MM.1S (cell line): ENCODE data around the gene DAAM1.

Experiments
- DNase-seq: peaks from one replicate; pipeline ENCODE4 v3.0.0-alpha.2; 2015
- H2AFZ ChIP-seq: fragments of 300-600 bp; sonication (generic); 2 replicates; pipeline ENCODE4 v1.6.0; 2016; ENCODE audit warnings: antibody characterized with exemption, low read length
- H3F3A ChIP-seq: fragments of 300-600 bp; sonication (generic); 2 replicates; pipeline ENCODE4 v1.6.1; 2016; ENCODE audit warnings: mild to moderate bottlenecking, antibody characterized with exemption, low read length, moderate library complexity, mixed read lengths; ENCODE audit not compliant: insufficient read depth
- H3K27ac ChIP-seq: fragments of 300-600 bp; sonication (generic); 2 replicates; pipeline ENCODE4 v1.5.1; 2016; ENCODE audit warnings: mild to moderate bottlenecking, low read length
- H3K27me3 ChIP-seq: fragments of 300-600 bp; sonication (generic); replicated peaks from 2 replicates; pipeline ENCODE4 v1.6.0; 2016; ENCODE audit warnings: low read length; ENCODE audit not compliant: insufficient read depth
- H3K36me3 ChIP-seq: fragments of 300-600 bp; sonication (generic); replicated peaks from 2 replicates; pipeline ENCODE4 v1.6.1; 2016; ENCODE audit warnings: mild to moderate bottlenecking, low read length, mixed read lengths; ENCODE audit not compliant: insufficient read depth
- H3K4me1 ChIP-seq: fragments of 300-600 bp; sonication (generic); 2 replicates; pipeline ENCODE4 v1.6.1; 2016; ENCODE audit warnings: low read length, mixed read lengths
- H3K4me2 ChIP-seq: fragments of 300-600 bp; sonication (generic); 2 replicates; pipeline ENCODE4 v1.6.0; 2016; ENCODE audit warnings: low read depth, low read length
- H3K4me3 ChIP-seq: fragments of 300-600 bp; sonication (generic); 2 replicates; pipeline ENCODE4 v1.5.1; 2016; ENCODE audit warnings: low read length, mixed read lengths
- H3K79me2 ChIP-seq: fragments of 300-600 bp; sonication (generic); 2 replicates; pipeline ENCODE4 v1.6.1; 2016; ENCODE audit warnings: mixed run types, low read length, mixed read lengths
- H3K9ac ChIP-seq: fragments of 300-600 bp; sonication (generic); 2 replicates; pipeline ENCODE4 v1.6.1; 2016; ENCODE audit warnings: low read length, mixed read lengths
- H3K9me2 ChIP-seq: fragments of 300-600 bp; sonication (generic); replicated peaks from 2 replicates; pipeline ENCODE4 v1.6.1; 2016; ENCODE audit warnings: mild to moderate bottlenecking, low read length, mixed read lengths; ENCODE audit not compliant: insufficient read depth
- H3K9me3 ChIP-seq: fragments of 300-600 bp; sonication (generic); replicated peaks from 2 replicates; pipeline ENCODE4 v1.6.1; 2016; ENCODE audit warnings: mild to moderate bottlenecking, low read length, mixed read lengths; ENCODE audit not compliant: insufficient read depth
- H4K20me1 ChIP-seq: fragments of 300-600 bp; sonication (generic); 2 replicates; pipeline ENCODE4 v1.6.1; 2016; ENCODE audit warnings: mild to moderate bottlenecking, low read length, moderate library complexity, mixed read lengths; ENCODE audit not compliant: insufficient read depth
- CTCF ChIP-seq: fragments of 300-600 bp; sonication (generic); IDR thresholded peaks from 2 replicates; pipeline ENCODE4 v1.5.1; 2016; ENCODE audit warnings: antibody characterized with exemption, low read length, mixed read lengths
- EZH2 ChIP-seq: fragments of 300-600 bp; sonication (generic); optimal IDR thresholded peaks from 2 replicates; pipeline ENCODE3; 2017; ENCODE audit warnings: low read depth, mild to moderate bottlenecking, antibody characterized with exemption, low read length, mixed read lengths
- EZH2phosphoT487 ChIP-seq: fragments of 300-600 bp; sonication (generic); IDR thresholded peaks from 2 replicates; pipeline ENCODE4 v1.6.1; 2018; ENCODE audit warnings: antibody characterized with exemption, low read length

The DAAM1 gene

DNA sequence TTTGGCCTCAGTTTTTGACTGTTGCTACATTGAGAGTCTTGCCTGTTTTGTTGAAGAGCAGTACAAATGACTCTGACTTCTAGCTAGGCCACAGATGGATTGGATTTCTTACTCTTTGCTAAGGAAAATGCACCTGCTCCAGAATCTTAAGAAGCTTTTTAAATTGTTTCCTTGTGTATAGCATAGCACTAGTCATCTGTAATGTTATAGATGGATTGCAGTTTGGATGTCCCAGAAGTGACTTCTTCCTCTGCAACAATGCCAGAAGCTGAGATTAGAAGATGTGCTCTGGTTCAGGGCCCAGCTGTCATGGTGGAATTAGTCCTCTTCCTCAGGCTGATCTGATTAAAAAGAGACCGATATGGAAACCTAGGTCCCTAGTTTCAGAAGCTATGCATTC is 67.9 kb downstream of the DAAM1 start:
- Histone ChIP-seq H3K27me3 (no peaks in the 10 kb centered on the region), H3F3A (no peaks in the 10 kb centered on the region), H3K36me3 (no peaks in the 10 kb centered on the region), H3K27ac (no peak overlapping the region), H3K9ac (no peak overlapping the region), H3K79me2 (no peaks in the 10 kb centered on the region), H4K20me1 (no peaks in the 10 kb centered on the region), H2AFZ (no peak overlapping the region), H3K9me2 (no peaks in the 10 kb centered on the region), H3K9me3 (no peaks in the 10 kb centered on the region), H3K4me3 (no peak overlapping the region), H3K4me2 (no peak overlapping the region), H3K4me1 (no peaks in the 10 kb centered on the region)
- no peak for DNase-seq
- TF ChIP-seq EZH2, result no peak
- no peak for TF ChIP-seq CTCF
- no peak for TF ChIP-seq EZH2phosphoT487

DNA sequence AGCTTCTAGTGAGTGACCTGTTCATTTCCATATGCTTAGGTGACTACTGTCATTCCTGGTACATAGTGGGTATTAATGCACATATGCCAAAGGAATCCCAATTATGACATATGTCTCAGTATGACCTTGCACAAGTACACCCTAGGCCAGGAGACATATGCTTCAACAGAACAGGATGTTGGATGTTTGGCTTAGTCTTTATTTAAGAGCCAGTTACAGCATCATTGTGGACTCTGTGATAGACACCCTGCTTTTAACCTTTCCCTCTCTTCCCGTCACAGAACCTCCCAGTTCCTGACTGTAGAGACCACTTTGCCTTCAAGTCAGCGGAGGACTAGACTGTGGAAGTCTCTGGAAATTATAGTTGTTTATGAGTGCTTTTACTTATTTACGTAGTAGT is 72.9 kb downstream of the DAAM1 start:
- H3K27me3 ChIP-seq, result no peaks in the 10 kb centered on the region
- H4K20me1 ChIP-seq, result no peaks in the 10 kb centered on the region
- no peaks in the 10 kb centered on the region for H3K9me3 ChIP-seq
- no peak overlapping the region for H3K27ac ChIP-seq
- DNase-seq, result no peak
- no peak overlapping the region for H3K4me2 ChIP-seq
- H3K4me1 ChIP-seq, result no peaks in the 10 kb centered on the region
- H3F3A ChIP-seq, result no peaks in the 10 kb centered on the region
- H3K4me3 ChIP-seq, result no peak overlapping the region
- no peak overlapping the region for H3K9ac ChIP-seq
- no peak overlapping the region for H2AFZ ChIP-seq
- TF ChIP-seq EZH2phosphoT487 (no peak), EZH2 (no peak), CTCF (no peak)
- H3K9me2 ChIP-seq, result no peaks in the 10 kb centered on the region
- no peaks in the 10 kb centered on the region for H3K79me2 ChIP-seq
- no peaks in the 10 kb centered on the region for H3K36me3 ChIP-seq

- H3K27ac ChIP-seq, result no peak overlapping the region
- no peak for DNase-seq
These were observed 74.4 kb downstream of the DAAM1 start for GRCh38 chr14:59262717-59263454.

More at GRCh38 chr14:59262717-59263454, 74.4 kb downstream of the DAAM1 start:
- Histone ChIP-seq H3K9me2 (no peaks in the 10 kb centered on the region), H3K9me3 (no peaks in the 10 kb centered on the region), H3K79me2 (no peaks in the 10 kb centered on the region), H4K20me1 (no peaks in the 10 kb centered on the region), H3K4me3 (no peak overlapping the region), H3K4me1 (no peaks in the 10 kb centered on the region), H3K27me3 (no peaks in the 10 kb centered on the region), H3K4me2 (no peak overlapping the region), H3K36me3 (no peaks in the 10 kb centered on the region), H3K9ac (no peak overlapping the region), H3F3A (no peaks in the 10 kb centered on the region), H2AFZ (no peak overlapping the region)
- no peak for TF ChIP-seq EZH2phosphoT487
- no peak for TF ChIP-seq CTCF
- no peak for TF ChIP-seq EZH2
